ENCODE measurements around the gene DNAH2.

DNAH2 gene

DNA sequence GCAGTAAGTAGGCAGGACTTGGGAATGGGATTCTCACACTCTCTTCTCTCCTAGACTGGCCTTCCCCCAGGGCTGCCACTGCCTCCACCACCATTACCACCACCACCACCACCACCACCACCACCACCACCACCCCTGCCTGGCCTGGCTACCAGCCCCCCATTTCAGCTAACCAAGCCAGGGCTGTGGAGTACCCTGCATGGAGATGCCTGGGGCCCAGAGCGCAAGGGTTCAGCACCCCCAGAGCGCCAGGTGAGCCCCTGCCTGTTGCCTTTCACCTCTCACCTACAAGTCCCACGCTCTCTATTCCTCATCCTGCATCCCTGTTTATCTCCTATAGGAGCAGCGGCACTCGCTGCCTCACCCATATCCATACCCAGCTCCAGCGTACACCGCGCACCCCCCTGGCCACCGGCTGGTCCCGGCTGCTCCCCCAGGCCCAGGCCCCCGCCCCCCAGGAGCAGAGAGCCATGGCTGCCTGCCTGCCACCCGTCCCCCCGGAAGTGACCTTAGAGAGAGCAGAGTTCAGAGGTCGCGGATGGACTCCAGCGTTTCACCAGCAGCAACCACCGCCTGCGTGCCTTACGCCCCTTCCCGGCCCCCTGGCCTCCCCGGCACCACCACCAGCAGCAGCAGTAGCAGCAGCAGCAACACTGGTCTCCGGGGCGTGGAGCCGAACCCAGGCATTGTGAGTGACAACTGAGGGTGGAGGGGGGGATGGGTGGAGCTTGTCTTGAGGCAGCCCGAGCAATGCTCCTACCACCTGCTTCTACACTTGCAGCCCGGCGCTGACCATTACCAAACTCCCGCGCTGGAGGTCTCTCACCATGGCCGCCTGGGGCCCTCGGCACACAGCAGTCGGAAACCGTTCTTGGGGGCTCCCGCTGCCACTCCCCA, 129.5 kb downstream of the DNAH2 start:
- TF ChIP-seq, protein P1, sequence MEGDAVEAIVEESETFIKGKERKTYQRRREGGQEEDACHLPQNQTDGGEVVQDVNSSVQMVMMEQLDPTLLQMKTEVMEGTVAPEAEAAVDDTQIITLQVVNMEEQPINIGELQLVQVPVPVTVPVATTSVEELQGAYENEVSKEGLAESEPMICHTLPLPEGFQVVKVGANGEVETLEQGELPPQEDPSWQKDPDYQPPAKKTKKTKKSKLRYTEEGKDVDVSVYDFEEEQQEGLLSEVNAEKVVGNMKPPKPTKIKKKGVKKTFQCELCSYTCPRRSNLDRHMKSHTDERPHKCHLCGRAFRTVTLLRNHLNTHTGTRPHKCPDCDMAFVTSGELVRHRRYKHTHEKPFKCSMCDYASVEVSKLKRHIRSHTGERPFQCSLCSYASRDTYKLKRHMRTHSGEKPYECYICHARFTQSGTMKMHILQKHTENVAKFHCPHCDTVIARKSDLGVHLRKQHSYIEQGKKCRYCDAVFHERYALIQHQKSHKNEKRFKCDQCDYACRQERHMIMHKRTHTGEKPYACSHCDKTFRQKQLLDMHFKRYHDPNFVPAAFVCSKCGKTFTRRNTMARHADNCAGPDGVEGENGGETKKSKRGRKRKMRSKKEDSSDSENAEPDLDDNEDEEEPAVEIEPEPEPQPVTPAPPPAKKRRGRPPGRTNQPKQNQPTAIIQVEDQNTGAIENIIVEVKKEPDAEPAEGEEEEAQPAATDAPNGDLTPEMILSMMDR (IDR thresholded peaks at IDR 0.05; ENCODE audit: extremely low read depth, missing control alignments) = no peak
- DNase-seq (ENCODE audit: low spot score) = no peak

DNA sequence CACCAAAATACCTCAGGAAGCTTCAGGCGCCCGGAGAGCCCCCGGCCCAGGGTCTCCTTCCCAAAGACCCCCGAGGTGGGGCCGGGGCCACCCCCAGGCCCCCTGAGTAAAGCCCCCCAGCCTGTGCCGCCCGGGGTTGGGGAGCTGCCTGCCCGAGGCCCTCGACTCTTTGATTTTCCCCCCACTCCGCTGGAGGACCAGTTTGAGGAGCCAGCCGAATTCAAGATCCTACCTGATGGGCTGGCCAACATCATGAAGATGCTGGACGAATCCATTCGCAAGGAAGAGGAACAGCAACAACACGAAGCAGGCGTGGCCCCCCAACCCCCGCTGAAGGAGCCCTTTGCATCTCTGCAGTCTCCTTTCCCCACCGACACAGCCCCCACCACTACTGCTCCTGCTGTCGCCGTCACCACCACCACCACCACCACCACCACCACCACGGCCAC, 130.6 kb downstream of the DNAH2 start:
- TF ChIP-seq, protein P1 (IDR thresholded peaks at IDR 0.05; ENCODE audit: extremely low read depth, missing control alignments) = no peak

DNA sequence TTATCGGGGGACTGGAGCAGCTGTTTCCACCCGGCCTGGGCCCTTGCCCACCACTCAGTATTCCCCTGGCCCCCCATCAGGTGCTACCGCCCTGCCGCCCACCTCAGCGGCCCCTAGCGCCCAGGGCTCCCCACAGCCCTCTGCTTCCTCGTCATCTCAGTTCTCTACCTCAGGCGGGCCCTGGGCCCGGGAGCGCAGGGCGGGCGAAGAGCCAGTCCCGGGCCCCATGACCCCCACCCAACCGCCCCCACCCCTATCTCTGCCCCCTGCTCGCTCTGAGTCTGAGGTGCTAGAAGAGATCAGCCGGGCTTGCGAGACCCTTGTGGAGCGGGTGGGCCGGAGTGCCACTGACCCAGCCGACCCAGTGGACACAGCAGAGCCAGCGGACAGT, 131.2 kb downstream of the DNAH2 start:
- TF ChIP-seq, protein P1 (IDR thresholded peaks at IDR 0.05; ENCODE audit: extremely low read depth, missing control alignments) = no peak
- DNase-seq (ENCODE audit: low spot score) = no peak

More for the DNA sequence above, 130.6 kb downstream of the DNAH2 start:
- DNase-seq (ENCODE audit: low spot score) = no peak

DNA sequence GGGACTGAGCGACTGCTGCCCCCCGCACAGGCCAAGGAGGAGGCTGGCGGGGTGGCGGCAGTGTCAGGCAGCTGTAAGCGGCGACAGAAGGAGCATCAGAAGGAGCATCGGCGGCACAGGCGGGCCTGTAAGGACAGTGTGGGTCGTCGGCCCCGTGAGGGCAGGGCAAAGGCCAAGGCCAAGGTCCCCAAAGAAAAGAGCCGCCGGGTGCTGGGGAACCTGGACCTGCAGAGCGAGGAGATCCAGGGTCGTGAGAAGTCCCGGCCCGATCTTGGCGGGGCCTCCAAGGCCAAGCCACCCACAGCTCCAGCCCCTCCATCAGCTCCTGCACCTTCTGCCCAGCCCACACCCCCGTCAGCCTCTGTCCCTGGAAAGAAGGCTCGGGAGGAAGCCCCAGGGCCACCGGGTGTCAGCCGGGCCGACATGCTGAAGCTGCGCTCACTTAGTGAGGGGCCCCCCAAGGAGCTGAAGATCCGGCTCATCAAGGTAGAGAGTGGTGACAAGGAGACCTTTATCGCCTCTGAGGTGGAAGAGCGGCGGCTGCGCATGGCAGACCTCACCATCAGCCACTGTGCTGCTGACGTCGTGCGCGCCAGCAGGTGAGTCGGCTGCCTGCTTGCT, 131.7 kb downstream of the DNAH2 start:
- DNase-seq (ENCODE audit: low spot score) = no peak
- TF ChIP-seq, protein P1 (IDR thresholded peaks at IDR 0.05; ENCODE audit: extremely low read depth, missing control alignments) = no peak

DNA sequence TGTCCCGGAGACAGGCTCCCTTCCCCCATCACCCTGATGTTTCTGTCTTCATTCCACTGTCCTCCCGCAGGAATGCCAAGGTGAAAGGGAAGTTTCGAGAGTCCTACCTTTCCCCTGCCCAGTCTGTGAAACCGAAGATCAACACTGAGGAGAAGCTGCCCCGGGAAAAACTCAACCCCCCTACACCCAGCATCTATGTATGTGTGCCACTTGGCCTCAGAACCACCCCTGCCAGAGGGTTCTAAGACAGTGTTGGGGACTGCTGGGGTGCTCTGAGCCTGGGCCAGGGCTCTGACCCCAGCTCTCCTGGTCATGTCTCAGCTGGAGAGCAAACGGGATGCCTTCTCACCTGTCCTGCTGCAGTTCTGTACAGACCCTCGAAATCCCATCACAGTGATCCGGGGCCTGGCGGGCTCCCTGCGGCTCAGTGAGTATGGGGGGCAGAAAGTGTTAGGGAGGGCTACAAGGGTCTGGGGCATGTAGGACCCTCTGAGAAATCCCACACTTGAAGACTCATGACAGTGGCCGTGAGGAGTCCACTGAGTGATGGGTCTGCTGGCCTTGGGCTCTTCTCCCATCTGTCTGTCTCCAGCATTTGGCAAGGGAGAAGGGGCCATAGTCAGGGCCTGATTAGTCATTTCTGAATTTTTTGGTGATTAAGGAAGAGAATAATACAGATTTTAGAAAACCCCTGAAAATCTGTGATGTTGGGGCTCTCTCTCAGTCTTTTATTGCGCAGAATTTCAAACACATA, 132.4 kb downstream of the DNAH2 start:
- TF ChIP-seq, protein P1 (IDR thresholded peaks at IDR 0.05; ENCODE audit: extremely low read depth, missing control alignments) = no peak

DNA sequence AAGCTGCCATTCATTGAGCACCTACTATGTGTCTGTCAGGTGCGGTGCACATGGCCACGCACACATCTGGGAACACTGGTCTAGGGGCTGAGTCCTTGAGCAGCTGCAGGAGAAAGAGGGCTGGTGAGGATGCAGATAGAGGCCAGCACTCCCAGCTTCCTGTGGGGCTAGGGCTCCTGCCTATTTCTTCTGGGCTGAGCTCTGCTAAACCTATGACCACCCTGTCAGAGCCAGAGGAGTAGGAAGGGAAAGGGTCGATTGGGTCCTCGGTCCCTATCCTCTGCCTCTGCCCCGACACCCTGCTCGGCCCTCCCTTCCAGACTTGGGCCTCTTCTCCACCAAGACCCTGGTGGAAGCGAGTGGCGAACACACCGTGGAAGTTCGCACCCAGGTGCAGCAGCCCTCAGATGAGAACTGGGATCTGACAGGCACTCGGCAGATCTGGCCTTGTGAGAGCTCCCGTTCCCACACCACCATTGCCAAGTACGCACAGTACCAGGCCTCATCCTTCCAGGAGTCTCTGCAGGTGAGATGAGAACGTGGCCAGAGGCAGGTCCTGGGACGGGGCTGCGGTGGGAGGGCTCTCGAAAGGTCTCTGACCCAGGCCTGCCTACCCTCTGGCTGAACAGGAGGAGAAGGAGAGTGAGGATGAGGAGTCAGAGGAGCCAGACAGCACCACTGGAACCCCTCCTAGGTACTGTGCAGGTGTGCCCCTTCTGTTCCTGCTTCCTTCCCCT, 133.3 kb downstream of the DNAH2 start:
- DNase-seq (ENCODE audit: low spot score) = no peak
- TF ChIP-seq, protein P1 (IDR thresholded peaks at IDR 0.05; ENCODE audit: extremely low read depth, missing control alignments) = no peak

More for the DNA sequence above, 132.4 kb downstream of the DNAH2 start:
- no peak for DNase-seq (ENCODE audit: low spot score)

Measured in GM20000 (cell line).